Tibial nerve (tissue), 4 donors: ENCODE data around the gene OSBPL9. TPM values are rescaled to one million over a fixed set of nuclear protein-coding genes. Genes with fewer than 3 reads are reported as not detected.

ENCODE experiments used
- DNase-seq, 2 donors: peaks; one replicate each; pipeline ENCODE4 v3.0.0-alpha.2; 2019; ENCODE audit warnings: low spot score in 2 of 2
- H3K27ac ChIP-seq, 4 donors: fragments of 200-600 bp; sonication (generic) in 3 of 4; one replicate each; pipeline ENCODE4 v1.5.1; 2017 to 2019; ENCODE audit warnings: mild to moderate bottlenecking in 1 of 4
- H3K27me3 ChIP-seq, 2 donors: fragments of 200-600 bp; sonication (generic) in 1 of 2; one replicate each; pipeline versions ENCODE4 v1.5.1 to v1.6.0; 2017 to 2019
- H3K36me3 ChIP-seq, 3 donors: fragments of 200-600 bp; sonication (generic); one replicate each; pipeline ENCODE4 v1.5.1; 2018 to 2019
- H3K4me1 ChIP-seq, 4 donors: fragments of 200-600 bp; sonication (generic) in 3 of 4; one replicate each; pipeline ENCODE4 v1.5.1; 2017 to 2019
- H3K4me3 ChIP-seq, 4 donors: fragments of 200-600 bp; sonication (generic) in 3 of 4; one replicate each; pipeline ENCODE4 v1.5.1; 2017 to 2019; ENCODE audit warnings: mild to moderate bottlenecking in 1 of 4, moderate library complexity in 1 of 4
- H3K9me3 ChIP-seq, 4 donors: fragments of 200-600 bp; sonication (generic) in 3 of 4; one replicate each; pipeline ENCODE4 v1.5.1; 2017 to 2019
- CTCF ChIP-seq, 5 experiments: fragments of 200-600 bp in 3 of 5; fragments of 450-650 bp in 2 of 5; sonication (generic) in 3 of 5; IDR thresholded peaks; one replicate each; pipeline ENCODE4 v1.5.1; 2016 to 2019; ENCODE audit warnings: antibody characterized with exemption in 5 of 5, mild to moderate bottlenecking in 3 of 5, moderate library complexity in 2 of 5
- EP300 ChIP-seq, 2 donors: sonication (generic); formaldehyde crosslinking; IDR thresholded peaks; one replicate each; pipeline ENCODE4 v1.6.1; 2017; ENCODE audit warnings: antibody characterized with exemption in 2 of 2, mild to moderate bottlenecking in 1 of 2
- POLR2A ChIP-seq, 2 donors: fragments of 450-650 bp; IDR thresholded peaks; one replicate each; pipeline ENCODE4 v1.6.1; 2017; ENCODE audit warnings: antibody characterized with exemption in 2 of 2, mild to moderate bottlenecking in 2 of 2, moderate library complexity in 2 of 2
- WGBS, 2 donors: methylation state at CpG; one replicate each; pipeline ENCODE4 v1.1.5; 2018; 5-methylcytosine and 5-hydroxymethylcytosine counted together
- total RNA-seq, 4 donors: library from RNA; depleted of rRNA; stranded (reverse); fragments of >200 nt; gene quantifications; one replicate each; pipeline ENCODE4 v1.1.0, GENCODE V29; 2016

OSBPL9 gene
- total RNA-seq, 4 donors from 2014 or later: 86.1 to 132 (median 96.9) TPM

- Histone ChIP-seq H3K9me3 (no peaks in the 10 kb centered on the region), H3K4me1 (peaks cover 0 to 5% (median 2%) of the 10 kb centered on the region in 4 donors), H3K4me3 (no peak overlapping the region), H3K36me3 (peaks cover 0 to 58% (median 0%) of the 10 kb centered on the region in 3 donors), H3K27ac (no peak overlapping the region), H3K27me3 (no peaks in the 10 kb centered on the region)
- WGBS, 2 donors: 93 to 95% methylated on average over 11 of the region's 11 CpGs
- no peak for DNase-seq
- no peak for TF ChIP-seq POLR2A (IDR thresholded peaks at IDR 0.05)
- no peak for TF ChIP-seq CTCF (IDR thresholded peaks at IDR 0.05)
- TF ChIP-seq EP300 (IDR thresholded peaks at IDR 0.05): no peak
Observed at GRCh38 chr1:51752073-51752948, 135.4 kb downstream of the OSBPL9 start.

- Histone ChIP-seq H3K27me3 (no peaks in the 10 kb centered on the region), H3K36me3 (peaks cover 0 to 49% (median 0%) of the 10 kb centered on the region in 3 donors), H3K4me3 (no peak overlapping the region), H3K27ac (no peak overlapping the region), H3K9me3 (no peaks in the 10 kb centered on the region), H3K4me1 (peaks cover 0 to 5% (median 2%) of the 10 kb centered on the region in 4 donors)
- no peak for DNase-seq
- TF ChIP-seq POLR2A (IDR thresholded peaks at IDR 0.05) (no peak), CTCF (IDR thresholded peaks at IDR 0.05) (no peak), EP300 (IDR thresholded peaks at IDR 0.05) (no peak)
Observed at GRCh38 chr1:51753969-51754368, 137.1 kb downstream of the OSBPL9 start.

- Histone ChIP-seq H3K36me3 (peaks cover 0 to 42% (median 0%) of the 10 kb centered on the region in 3 donors), H3K27ac (no peak overlapping the region), H3K4me1 (peaks cover 0 to 5% (median 2%) of the 10 kb centered on the region in 4 donors), H3K4me3 (no peak overlapping the region), H3K9me3 (no peaks in the 10 kb centered on the region), H3K27me3 (no peaks in the 10 kb centered on the region)
- WGBS, 2 donors: 98 to 100% methylated on average over 3 of the region's 3 CpGs
- DNase-seq: no peak
- no peak for TF ChIP-seq EP300 (IDR thresholded peaks at IDR 0.05)
- TF ChIP-seq POLR2A (IDR thresholded peaks at IDR 0.05): no peak
- TF ChIP-seq CTCF (IDR thresholded peaks at IDR 0.05): no peak
Observed at GRCh38 chr1:51754666-51755065, 137.8 kb downstream of the OSBPL9 start.

GRCh38 chr1:51755437-51755836 is 138.5 kb downstream of the OSBPL9 start:
- 96 to 98% methylated on average over 7 of the region's 7 CpGs for WGBS, 2 donors
- DNase-seq: no peak
- TF ChIP-seq POLR2A (IDR thresholded peaks at IDR 0.05) (no peak), CTCF (IDR thresholded peaks at IDR 0.05) (no peak), EP300 (IDR thresholded peaks at IDR 0.05) (no peak)
- H3K4me3 ChIP-seq: no peak overlapping the region
- H3K9me3 ChIP-seq: no peaks in the 10 kb centered on the region
- no peak overlapping the region for H3K27ac ChIP-seq
- no peaks in the 10 kb centered on the region for H3K27me3 ChIP-seq
- peaks cover 0 to 5% (median 2%) of the 10 kb centered on the region in 4 donors for H3K4me1 ChIP-seq
- peaks cover 0 to 42% (median 0%) of the 10 kb centered on the region in 3 donors for H3K36me3 ChIP-seq

GRCh38 chr1:51756290-51756689 is 139.4 kb downstream of the OSBPL9 start:
- TF ChIP-seq POLR2A (IDR thresholded peaks at IDR 0.05): no peak
- TF ChIP-seq EP300 (IDR thresholded peaks at IDR 0.05): no peak
- TF ChIP-seq CTCF (IDR thresholded peaks at IDR 0.05): no peak
- 83 to 91% methylated on average over 2 of the region's 2 CpGs for WGBS, 2 donors
- Histone ChIP-seq H3K27me3 (no peaks in the 10 kb centered on the region), H3K4me1 (peaks cover 0 to 5% (median 2%) of the 10 kb centered on the region in 4 donors), H3K9me3 (no peaks in the 10 kb centered on the region), H3K4me3 (no peak overlapping the region), H3K27ac (no peak overlapping the region), H3K36me3 (peaks cover 0 to 41% (median 0%) of the 10 kb centered on the region in 3 donors)
- no peak for DNase-seq
